ENCODE results near the gene RGMA. TPM values are rescaled to one million over a fixed set of nuclear protein-coding genes. Genes with fewer than 3 reads are reported as not detected.

Gene RGMA
- total RNA-seq, 2 experiments from 2014 or later, result not detected

GRCh38 chr15:93070132-93070531, 18.9 kb downstream of the RGMA start:
- CTCF ChIA-PET, result interaction anchor here (1.3 to 6.6 kb wide), 2 partner anchors 18 to 40 kb away, joined by 3 to 26 read pairs; no protein-coding TSS in a partner anchor
- no peak for TF ChIP-seq CTCF (IDR thresholded peaks at IDR 0.05)
- H3K27me3 Mint-ChIP-seq, result peaks cover 36% of the 10 kb centered on the region

GRCh38 chr15:93068581-93069199, 20.3 kb downstream of the RGMA start:
- no peaks in the 10 kb centered on the region for H3K36me3 Mint-ChIP-seq (ENCODE audit: low read depth)
- TF ChIP-seq CTCF (IDR thresholded peaks at IDR 0.05), result no peak
- H3K27ac Mint-ChIP-seq, result no peak overlapping the region
- H3K9me3 Mint-ChIP-seq, result no peaks in the 10 kb centered on the region
- peaks cover 14% of the 10 kb centered on the region for H3K4me1 Mint-ChIP-seq (ENCODE audit: low read depth)
- H3K27me3 Mint-ChIP-seq, result peaks cover 25% of the 10 kb centered on the region
- DNase-seq (no peak), ATAC-seq (no peak)
- intact Hi-C loops (cut with micrococcal nuclease), result no loop called here
- H3K4me3 Mint-ChIP-seq, result no peak overlapping the region
- ChIA-PET CTCF (interaction anchor here (1.3 to 6.6 kb wide), 2 partner anchors 19 to 38 kb away, joined by 3 to 26 read pairs; no protein-coding TSS in a partner anchor), POLR2A (no interaction called here)

More at GRCh38 chr15:93070132-93070531, 18.9 kb downstream of the RGMA start:
- H3K4me3 Mint-ChIP-seq, result no peak overlapping the region
- peaks cover 17% of the 10 kb centered on the region for H3K4me1 Mint-ChIP-seq (ENCODE audit: low read depth)
- H3K36me3 Mint-ChIP-seq (ENCODE audit: low read depth), result no peaks in the 10 kb centered on the region
- no peak for ATAC-seq
- intact Hi-C loops (cut with micrococcal nuclease), result no loop called here
- POLR2A ChIA-PET, result no interaction called here
- H3K27ac Mint-ChIP-seq, result no peak overlapping the region
- DNase-seq, result no peak
- H3K9me3 Mint-ChIP-seq, result no peaks in the 10 kb centered on the region

GRCh38 chr15:93067649-93068085, 21.3 kb downstream of the RGMA start:
- ATAC-seq (no peak), DNase-seq (no peak)
- CTCF ChIA-PET, result interaction anchor here (0.9 kb wide), 1 partner anchor 35 kb away, joined by 3 read pairs; no protein-coding TSS in a partner anchor
- POLR2A ChIA-PET, result no interaction called here
- no peaks in the 10 kb centered on the region for H3K36me3 Mint-ChIP-seq (ENCODE audit: low read depth)
- no peak for TF ChIP-seq CTCF (IDR thresholded peaks at IDR 0.05)
- H3K9me3 Mint-ChIP-seq, result no peaks in the 10 kb centered on the region
- peaks cover 8% of the 10 kb centered on the region for H3K4me1 Mint-ChIP-seq (ENCODE audit: low read depth)
- H3K27ac Mint-ChIP-seq, result no peak overlapping the region
- H3K27me3 Mint-ChIP-seq, result peaks cover 24% of the 10 kb centered on the region
- intact Hi-C loops (cut with micrococcal nuclease), result no loop called here
- no peak overlapping the region for H3K4me3 Mint-ChIP-seq

- H3K27me3 Mint-ChIP-seq, result peaks cover 21% of the 10 kb centered on the region
- no peak overlapping the region for H3K27ac Mint-ChIP-seq
- no peaks in the 10 kb centered on the region for H3K9me3 Mint-ChIP-seq
- no peaks in the 10 kb centered on the region for H3K36me3 Mint-ChIP-seq (ENCODE audit: low read depth)
- ATAC-seq, result no peak
- DNase-seq, result no peak
- ChIA-PET POLR2A (no interaction called here), CTCF (interaction anchor here (0.9 kb wide), 1 partner anchor 34 kb away, joined by 3 read pairs; no protein-coding TSS in a partner anchor)
- TF ChIP-seq CTCF (IDR thresholded peaks at IDR 0.05), result no peak
- H3K4me3 Mint-ChIP-seq, result no peak overlapping the region
- peaks cover 3% of the 10 kb centered on the region for H3K4me1 Mint-ChIP-seq (ENCODE audit: low read depth)
- intact Hi-C loops (cut with micrococcal nuclease), result no loop called here
Observed at GRCh38 chr15:93066834-93067648, 22.0 kb downstream of the RGMA start.

- H3K36me3 Mint-ChIP-seq (ENCODE audit: low read depth), result no peaks in the 10 kb centered on the region
- ATAC-seq, result no peak
- H3K4me1 Mint-ChIP-seq (ENCODE audit: low read depth), result peaks cover 2% of the 10 kb centered on the region
- ChIA-PET CTCF (no interaction called here), POLR2A (no interaction called here)
- H3K27ac Mint-ChIP-seq, result no peak overlapping the region
- intact Hi-C loops (cut with micrococcal nuclease), result no loop called here
- H3K27me3 Mint-ChIP-seq, result peaks cover 13% of the 10 kb centered on the region
- no peak for TF ChIP-seq CTCF (IDR thresholded peaks at IDR 0.05)
- no peak for DNase-seq
- H3K4me3 Mint-ChIP-seq, result no peak overlapping the region
- no peaks in the 10 kb centered on the region for H3K9me3 Mint-ChIP-seq
Observed at GRCh38 chr15:93066224-93066681, 22.8 kb downstream of the RGMA start.

Measured in activated CD8-positive, alpha-beta T cell treated with anti-CD3 and anti-CD28 coated beads for 36 hours (primary cell).